ENCODE results near the gene SSTR5.
"Not testable (repeated sequence)": the region's sequence is repeated elsewhere in the genome, so short reads cannot be mapped to it uniquely, and the experiment has no call there.

The SSTR5 gene

GRCh38 chr16:1090620-1091587 is 18.4 kb downstream of the SSTR5 start:
- no peaks in the 10 kb centered on the region for H3K36me3 Mint-ChIP-seq (ENCODE audit: low read depth)
- peaks cover 4% of the 10 kb centered on the region for H3K9me3 Mint-ChIP-seq
- peaks cover 27% of the 10 kb centered on the region for H3K27me3 Mint-ChIP-seq
- no peak overlapping the region for H3K4me3 Mint-ChIP-seq
- H3K4me1 Mint-ChIP-seq (ENCODE audit: low read depth): no peaks in the 10 kb centered on the region
- intact Hi-C loops (cut with micrococcal nuclease): no loop called here
- no peak overlapping the region for H3K27ac Mint-ChIP-seq

DNA sequence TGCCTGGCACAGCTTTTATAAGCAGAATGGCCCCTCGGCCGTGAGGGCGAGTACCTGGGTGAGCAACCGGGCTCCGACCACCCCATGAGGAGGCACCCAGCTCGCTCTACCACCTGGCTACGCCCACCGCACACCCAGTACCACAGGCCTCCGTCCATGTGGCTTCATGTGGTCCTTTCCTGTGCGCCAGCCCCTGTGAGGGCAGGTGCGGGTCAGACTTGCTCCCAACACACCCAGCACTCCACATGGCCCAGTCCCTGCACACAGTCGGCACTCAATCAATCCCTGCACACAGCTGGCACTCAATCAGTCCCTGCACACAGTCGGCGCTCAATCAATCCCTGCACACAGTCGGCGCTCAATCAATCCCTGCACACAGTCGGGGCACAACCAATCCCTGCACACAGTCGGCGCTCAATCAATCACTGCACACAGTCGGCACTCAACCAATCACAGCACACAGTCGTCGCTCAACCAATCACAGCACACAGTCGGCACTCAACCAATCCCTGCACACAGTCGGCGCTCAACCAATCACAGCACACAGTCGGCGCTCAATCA is 19.5 kb downstream of the SSTR5 start:
- peaks cover 30% of the 10 kb centered on the region for H3K27me3 Mint-ChIP-seq
- H3K9me3 Mint-ChIP-seq: no peaks in the 10 kb centered on the region
- intact Hi-C loops (cut with micrococcal nuclease): no loop called here
- H3K27ac Mint-ChIP-seq: no peak overlapping the region
- no peaks in the 10 kb centered on the region for H3K4me1 Mint-ChIP-seq (ENCODE audit: low read depth)
- no peaks in the 10 kb centered on the region for H3K36me3 Mint-ChIP-seq (ENCODE audit: low read depth)
- H3K4me3 Mint-ChIP-seq: no peak overlapping the region

DNA sequence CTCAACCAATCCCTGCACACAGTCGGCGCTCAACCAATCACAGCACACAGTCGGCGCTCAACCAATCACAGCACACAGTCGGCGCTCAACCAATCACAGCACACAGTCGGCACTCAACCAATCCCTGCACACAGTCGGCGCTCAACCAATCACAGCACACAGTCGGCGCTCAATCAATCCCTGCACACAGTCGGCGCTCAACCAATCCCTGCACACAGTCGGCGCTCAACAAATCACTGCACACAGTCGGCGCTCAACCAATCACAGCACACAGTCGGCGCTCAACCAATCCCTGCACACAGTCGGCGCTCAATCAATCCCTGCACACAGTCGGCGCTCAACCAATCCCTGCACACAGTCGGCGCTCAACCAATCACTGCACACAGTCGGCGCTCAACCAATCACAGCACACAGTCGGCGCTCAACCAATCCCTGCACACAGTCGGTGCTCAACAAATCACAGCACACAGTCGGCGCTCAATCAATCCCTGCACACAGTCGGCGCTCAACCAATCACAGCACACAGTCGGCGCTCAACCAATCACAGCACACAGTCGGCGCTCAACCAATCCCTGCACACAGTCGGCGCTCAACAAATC is 20.2 kb downstream of the SSTR5 start:
- H3K4me1 Mint-ChIP-seq (ENCODE audit: low read depth); H3K27ac Mint-ChIP-seq; H3K36me3 Mint-ChIP-seq (ENCODE audit: low read depth); H3K4me3 Mint-ChIP-seq; H3K9me3 Mint-ChIP-seq; intact Hi-C loops (cut with micrococcal nuclease): not testable (repeated sequence)
- H3K27me3 Mint-ChIP-seq: peaks cover 30% of the 10 kb centered on the region

GRCh38 chr16:1093284-1094123 is 21.0 kb downstream of the SSTR5 start:
- no peak overlapping the region for H3K4me3 Mint-ChIP-seq
- H3K27ac Mint-ChIP-seq: no peak overlapping the region
- H3K4me1 Mint-ChIP-seq (ENCODE audit: low read depth): no peaks in the 10 kb centered on the region
- H3K27me3 Mint-ChIP-seq: peaks cover 30% of the 10 kb centered on the region
- no peaks in the 10 kb centered on the region for H3K9me3 Mint-ChIP-seq
- H3K36me3 Mint-ChIP-seq (ENCODE audit: low read depth): no peaks in the 10 kb centered on the region
- intact Hi-C loops (cut with micrococcal nuclease): no loop called here

DNA sequence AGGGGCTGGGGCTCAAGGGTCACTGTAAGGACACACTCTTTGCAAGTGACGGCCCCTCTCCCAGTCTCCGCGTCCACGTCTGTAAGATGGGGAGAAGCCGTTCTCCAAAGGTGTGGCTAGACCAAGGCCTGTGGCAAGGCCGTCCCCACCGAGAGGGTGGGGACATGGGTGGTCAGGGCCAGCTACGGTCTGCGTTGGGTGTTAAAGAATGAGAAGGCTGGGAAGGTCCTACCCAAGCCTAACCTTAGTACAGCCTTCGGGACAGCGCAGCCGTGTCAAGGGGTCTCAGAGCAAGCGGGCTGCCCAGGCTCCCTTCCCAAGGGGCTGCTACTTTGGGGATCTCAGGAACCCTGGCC is 21.6 kb downstream of the SSTR5 start:
- no peaks in the 10 kb centered on the region for H3K9me3 Mint-ChIP-seq
- no peaks in the 10 kb centered on the region for H3K4me1 Mint-ChIP-seq (ENCODE audit: low read depth)
- intact Hi-C loops (cut with micrococcal nuclease): no loop called here
- H3K36me3 Mint-ChIP-seq (ENCODE audit: low read depth): no peaks in the 10 kb centered on the region
- H3K27ac Mint-ChIP-seq: no peak overlapping the region
- H3K4me3 Mint-ChIP-seq: no peak overlapping the region
- peaks cover 30% of the 10 kb centered on the region for H3K27me3 Mint-ChIP-seq

DNA sequence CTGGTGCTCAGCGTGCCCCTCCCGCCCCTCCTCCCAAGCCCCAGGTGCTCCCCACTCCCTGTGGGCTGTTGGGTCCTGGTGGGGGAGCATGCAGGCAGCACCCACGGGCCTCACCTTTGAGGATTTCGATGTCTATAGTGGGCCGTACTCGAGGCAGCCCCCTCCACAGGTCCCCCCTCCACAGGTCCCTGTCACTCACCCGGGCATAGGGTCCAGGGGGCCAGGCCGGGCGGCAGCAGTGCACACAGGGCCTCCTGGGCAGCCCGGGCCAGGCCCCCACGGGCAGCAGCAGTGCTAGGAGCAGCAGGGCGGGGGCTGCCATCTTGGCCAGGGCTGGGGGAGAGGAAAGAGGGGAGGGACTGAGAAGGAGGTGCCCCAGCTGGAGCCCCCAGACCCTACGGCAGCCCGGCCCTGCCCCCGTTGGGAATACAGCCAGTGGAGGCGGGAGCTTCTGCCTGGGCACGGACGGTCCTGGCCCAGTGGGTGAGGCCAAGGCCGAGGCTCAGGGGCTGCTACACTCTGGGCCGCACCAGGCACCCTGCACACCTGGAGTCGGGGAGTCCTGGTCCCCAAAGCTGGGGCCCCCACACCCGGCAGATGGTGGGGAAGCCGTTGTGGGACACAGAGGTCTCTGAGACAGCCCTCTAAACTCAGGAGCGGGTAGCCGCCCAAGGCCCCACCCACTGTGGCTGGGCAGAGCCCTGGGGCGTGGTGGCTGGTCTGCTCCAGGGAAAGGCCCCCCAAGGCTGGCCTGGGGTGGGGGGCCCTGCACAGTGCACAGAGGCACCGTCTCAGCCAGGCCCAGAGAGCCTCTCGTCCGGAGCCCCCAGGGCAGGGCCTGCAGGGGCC is 22.3 kb downstream of the SSTR5 start:
- no peak overlapping the region for H3K4me3 Mint-ChIP-seq

DNA sequence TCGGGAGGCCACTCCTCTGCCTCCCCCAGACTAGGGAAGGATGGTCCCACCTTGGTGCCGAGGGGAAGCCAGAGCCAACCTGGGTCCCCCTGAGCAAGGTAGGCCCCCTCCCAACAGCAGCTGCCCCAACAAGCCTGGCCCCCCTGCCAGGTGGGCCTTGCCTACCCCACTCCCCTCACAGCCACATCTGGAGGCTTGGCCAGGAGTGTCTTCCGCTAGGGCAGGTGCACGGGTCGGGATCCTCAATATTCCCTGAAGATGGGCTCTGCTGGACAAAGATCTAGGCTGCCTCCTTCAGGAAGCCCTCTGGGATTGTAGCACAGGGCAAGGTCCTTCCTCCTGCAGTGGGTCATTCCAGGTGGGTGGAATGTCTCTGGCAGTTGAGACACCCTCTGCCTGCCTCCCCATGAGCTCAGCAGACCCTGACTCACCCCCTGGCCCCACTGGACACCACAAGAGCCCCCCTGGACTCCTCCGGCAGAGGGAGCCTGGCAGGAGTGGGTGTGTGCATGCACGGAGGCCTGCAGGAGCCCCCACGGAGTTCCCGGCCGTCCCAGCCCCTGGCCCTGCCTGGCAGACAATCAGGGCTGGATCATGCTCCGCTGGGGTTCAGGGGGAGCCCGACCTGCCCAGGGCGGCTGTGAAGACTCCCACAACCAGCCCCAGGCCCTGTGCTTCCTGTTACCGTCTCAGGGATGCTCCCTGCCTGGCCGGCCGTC is 23.1 kb downstream of the SSTR5 start:
- no peak overlapping the region for H3K4me3 Mint-ChIP-seq
- H3K4me1 Mint-ChIP-seq (ENCODE audit: low read depth): no peaks in the 10 kb centered on the region
- no peak overlapping the region for H3K27ac Mint-ChIP-seq
- no peaks in the 10 kb centered on the region for H3K36me3 Mint-ChIP-seq (ENCODE audit: low read depth)
- no peaks in the 10 kb centered on the region for H3K9me3 Mint-ChIP-seq
- peaks cover 33% of the 10 kb centered on the region for H3K27me3 Mint-ChIP-seq
- intact Hi-C loops (cut with micrococcal nuclease): no loop called here

More for the DNA sequence above, 22.3 kb downstream of the SSTR5 start:
- no peak overlapping the region for H3K27ac Mint-ChIP-seq
- intact Hi-C loops (cut with micrococcal nuclease): no loop called here
- peaks cover 33% of the 10 kb centered on the region for H3K27me3 Mint-ChIP-seq
- no peaks in the 10 kb centered on the region for H3K36me3 Mint-ChIP-seq (ENCODE audit: low read depth)
- H3K4me1 Mint-ChIP-seq (ENCODE audit: low read depth): no peaks in the 10 kb centered on the region
- H3K9me3 Mint-ChIP-seq: no peaks in the 10 kb centered on the region

GRCh38 chr16:1096169-1097082 is 23.9 kb downstream of the SSTR5 start, which contains the start of gene C1QTNF8:
Gene C1QTNF8, minus strand, starts transcription at chr16:1096244. Its CDS starts 1,322 bp downstream, at chr16:1094922.
- Mint-ChIP-seq H3K36me3 (ENCODE audit: low read depth) (no peaks in the 10 kb centered on the region), H3K4me3 (no peak within 1 kb of the TSS), H3K27ac (no peak within 1 kb of the TSS), H3K27me3 (peaks cover 28% of the 10 kb centered on the region), H3K9me3 (no peaks in the 10 kb centered on the region), H3K4me1 (ENCODE audit: low read depth) (no peaks in the 10 kb centered on the region)
- intact Hi-C loops (cut with micrococcal nuclease): no loop called here

- Mint-ChIP-seq H3K27me3 (peaks cover 28% of the 10 kb centered on the region), H3K4me1 (ENCODE audit: low read depth) (no peaks in the 10 kb centered on the region), H3K4me3 (no peak overlapping the region), H3K9me3 (no peaks in the 10 kb centered on the region), H3K36me3 (ENCODE audit: low read depth) (no peaks in the 10 kb centered on the region), H3K27ac (no peak overlapping the region)
- intact Hi-C loops (cut with micrococcal nuclease): no loop called here
Observed at GRCh38 chr16:1097156-1097555, 24.6 kb downstream of the SSTR5 start.

GRCh38 chr16:1097800-1098199 is 25.3 kb downstream of the SSTR5 start:
- peaks cover 28% of the 10 kb centered on the region for H3K27me3 Mint-ChIP-seq
- no peaks in the 10 kb centered on the region for H3K9me3 Mint-ChIP-seq
- no peaks in the 10 kb centered on the region for H3K36me3 Mint-ChIP-seq (ENCODE audit: low read depth)
- no peak overlapping the region for H3K27ac Mint-ChIP-seq
- no peaks in the 10 kb centered on the region for H3K4me1 Mint-ChIP-seq (ENCODE audit: low read depth)
- no peak overlapping the region for H3K4me3 Mint-ChIP-seq
- intact Hi-C loops (cut with micrococcal nuclease): no loop called here

GRCh38 chr16:1098266-1098991 is 25.9 kb downstream of the SSTR5 start:
- H3K4me1 Mint-ChIP-seq (ENCODE audit: low read depth): no peaks in the 10 kb centered on the region
- H3K27ac Mint-ChIP-seq: no peak overlapping the region

More at GRCh38 chr16:1098266-1098991, 25.9 kb downstream of the SSTR5 start:
- no peak overlapping the region for H3K4me3 Mint-ChIP-seq
- no peaks in the 10 kb centered on the region for H3K36me3 Mint-ChIP-seq (ENCODE audit: low read depth)
- H3K9me3 Mint-ChIP-seq: no peaks in the 10 kb centered on the region
- peaks cover 32% of the 10 kb centered on the region for H3K27me3 Mint-ChIP-seq
- intact Hi-C loops (cut with micrococcal nuclease): no loop called here

All from dendritic cell treated with granulocyte-macrophage colony-stimulating factor and Interleukin-4, amounts not matched to agents 40 ng/mL and 50 ng/mL, for 4 days (primary cell).